Activated naive CD4-positive, alpha-beta T cell treated with anti-CD3 and anti-CD28 coated beads, Interleukin-2, amount 10 ng/mL, durations not matched to agents 7 days and 5 days (primary cell): ENCODE data around the gene NIT1.

Experiments used
- CTCF ChIA-PET: fragments of 350-600 bp; sonication (Branson Sonifier 250); formaldehyde crosslinking; loops from one replicate; lab custom pipeline; 2021; ENCODE audit warnings: antibody characterized with exemption; lab: Charles Lee
- DNase-seq: peaks from one replicate; pipeline ENCODE4 v3.0.0-alpha.2; 2020
- H3K27ac Mint-ChIP-seq: one replicate; pipeline ENCODE4 v1.8.0; 2021; ENCODE audit warnings: mild to moderate bottlenecking, moderate library complexity, mixed read lengths
- H3K27me3 Mint-ChIP-seq: one replicate; pipeline ENCODE4 v1.8.0; 2021; ENCODE audit warnings: mild to moderate bottlenecking, mixed read lengths
- H3K36me3 Mint-ChIP-seq: one replicate; pipeline ENCODE4 v1.8.0; 2021; ENCODE audit warnings: mixed read lengths
- H3K4me1 Mint-ChIP-seq: one replicate; pipeline ENCODE4 v1.8.0; 2021; ENCODE audit warnings: mixed read lengths
- H3K4me3 Mint-ChIP-seq: one replicate; pipeline ENCODE4 v1.8.0; 2021; ENCODE audit warnings: mild to moderate bottlenecking, moderate library complexity, mixed read lengths
- H3K9me3 Mint-ChIP-seq: one replicate; pipeline ENCODE4 v1.8.0; 2021; ENCODE audit warnings: mixed read lengths

NIT1 gene

DNA sequence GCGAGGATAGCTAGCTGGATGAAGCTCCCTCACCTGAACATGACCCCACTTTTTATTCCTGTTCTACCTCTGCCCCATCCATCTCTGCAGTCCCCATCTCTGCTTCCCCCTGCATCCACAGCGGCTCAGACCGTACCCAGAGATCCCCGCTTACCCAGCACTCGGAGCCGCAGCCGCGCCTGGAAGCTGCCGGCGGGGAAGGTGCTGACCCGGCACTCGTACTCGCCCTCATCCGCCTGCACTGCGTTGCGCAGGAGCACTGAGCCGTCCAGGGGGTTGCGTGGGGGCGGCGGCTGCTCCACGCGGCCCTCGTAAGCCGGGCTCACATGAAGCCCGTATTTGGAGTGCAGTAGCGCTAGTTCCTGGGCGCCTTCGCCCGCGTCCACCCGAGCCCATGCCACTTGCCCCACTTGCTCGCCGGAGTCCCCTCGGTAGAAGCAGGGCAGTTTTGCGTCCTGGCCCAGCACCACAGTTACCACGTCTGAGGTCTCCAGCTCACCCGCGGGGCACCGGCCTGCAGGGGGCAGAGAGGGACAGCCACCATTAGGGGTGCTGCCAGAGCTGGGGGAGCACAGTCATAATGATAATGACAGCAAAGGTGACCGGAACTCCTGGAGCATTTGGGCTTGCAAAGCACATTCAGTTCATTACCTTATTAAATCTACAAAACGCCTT lies 38.3 kb upstream of the NIT1 start:
- Mint-ChIP-seq H3K27ac (no peak overlapping the region), H3K4me3 (no peak overlapping the region)

DNA sequence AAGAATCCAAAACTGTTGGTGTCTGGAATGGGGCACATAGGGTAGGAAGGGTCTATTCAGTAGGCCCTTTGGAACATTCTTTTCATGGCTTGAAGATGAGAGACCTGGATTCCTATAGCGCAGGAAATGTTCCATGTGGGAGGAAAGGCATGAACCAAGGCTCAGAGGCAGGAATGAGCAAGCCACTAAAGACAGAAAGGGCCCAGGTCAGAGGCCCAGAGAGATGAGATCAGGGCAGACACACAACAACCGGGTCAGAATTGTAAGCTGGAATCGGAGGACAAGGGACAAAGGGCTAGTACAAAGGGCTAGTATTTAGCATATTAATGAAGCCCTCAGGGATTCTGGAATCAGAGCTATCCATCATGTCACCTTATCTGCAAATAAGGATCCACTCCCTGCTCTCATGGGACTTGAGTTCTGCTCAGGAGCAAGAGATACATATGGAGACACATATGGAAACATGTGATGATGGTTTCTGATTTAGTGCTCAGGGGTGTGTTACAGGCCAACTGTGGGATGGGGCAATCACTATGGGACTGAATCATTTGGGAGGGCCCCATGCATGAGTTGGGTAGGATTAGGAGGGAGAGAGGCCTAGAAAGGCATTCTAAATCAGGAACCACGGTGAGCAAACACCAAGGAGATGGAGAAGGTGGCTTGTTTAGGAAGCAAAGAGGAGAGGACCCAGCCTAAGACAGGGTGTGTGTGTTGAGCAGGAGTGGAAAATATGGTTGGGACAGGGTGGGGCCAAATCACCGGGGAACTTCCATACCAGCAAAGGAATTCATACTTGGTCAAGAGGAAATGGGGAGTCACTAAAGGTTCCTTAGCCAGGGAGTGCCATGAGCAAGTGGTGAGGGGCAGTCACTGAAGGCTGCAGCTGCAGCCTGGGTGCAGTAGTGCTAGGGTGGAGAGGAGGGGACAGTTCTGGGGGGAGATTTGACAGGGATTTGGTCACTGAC lies 37.2 kb upstream of the NIT1 start:
- Mint-ChIP-seq H3K27ac (no peak overlapping the region), H3K9me3 (no peaks in the 10 kb centered on the region), H3K36me3 (no peaks in the 10 kb centered on the region), H3K4me3 (no peak overlapping the region), H3K27me3 (peaks cover 37% of the 10 kb centered on the region), H3K4me1 (peaks cover 2% of the 10 kb centered on the region)
- no peak for DNase-seq
- CTCF ChIA-PET: interaction anchor here (0.6 to 2.5 kb wide), 3 partner anchors 10 to 240 kb away, joined by 3 to 12 read pairs (median 5); partner anchors contain the start of gene KLHDC9

More for the DNA sequence above, 38.3 kb upstream of the NIT1 start:
- Mint-ChIP-seq H3K9me3 (no peaks in the 10 kb centered on the region), H3K27me3 (peaks cover 26% of the 10 kb centered on the region), H3K4me1 (peaks cover 2% of the 10 kb centered on the region), H3K36me3 (no peaks in the 10 kb centered on the region)
- no peak for DNase-seq
- CTCF ChIA-PET: interaction anchor here (1.1 to 1.3 kb wide), 2 partner anchors 9 to 11 kb away, joined by 3 to 5 read pairs; no protein-coding TSS in a partner anchor

GRCh38 chr1:161081519-161081918 lies 36.4 kb upstream of the NIT1 start:
- no peak overlapping the region for H3K4me3 Mint-ChIP-seq
- CTCF ChIA-PET: interaction anchor here (0.6 to 2.5 kb wide), 2 partner anchors 16 to 241 kb away, joined by 3 to 12 read pairs; partner anchors contain the start of gene KLHDC9
- DNase-seq: no peak
- no peak overlapping the region for H3K27ac Mint-ChIP-seq
- peaks cover 2% of the 10 kb centered on the region for H3K4me1 Mint-ChIP-seq
- peaks cover 42% of the 10 kb centered on the region for H3K27me3 Mint-ChIP-seq
- no peaks in the 10 kb centered on the region for H3K36me3 Mint-ChIP-seq
- no peaks in the 10 kb centered on the region for H3K9me3 Mint-ChIP-seq

GRCh38 chr1:161082483-161082882 lies 35.4 kb upstream of the NIT1 start:
- Mint-ChIP-seq H3K27ac (peak overlapping the region; percentile 20), H3K4me1 (peaks cover 2% of the 10 kb centered on the region), H3K36me3 (no peaks in the 10 kb centered on the region), H3K27me3 (peaks cover 50% of the 10 kb centered on the region), H3K4me3 (no peak overlapping the region), H3K9me3 (no peaks in the 10 kb centered on the region)
- CTCF ChIA-PET: interaction anchor here (1.1 to 2.5 kb wide), 2 partner anchors 12 to 15 kb away, joined by 3 to 12 read pairs; partner anchors contain the start of gene KLHDC9
- no peak for DNase-seq

DNA sequence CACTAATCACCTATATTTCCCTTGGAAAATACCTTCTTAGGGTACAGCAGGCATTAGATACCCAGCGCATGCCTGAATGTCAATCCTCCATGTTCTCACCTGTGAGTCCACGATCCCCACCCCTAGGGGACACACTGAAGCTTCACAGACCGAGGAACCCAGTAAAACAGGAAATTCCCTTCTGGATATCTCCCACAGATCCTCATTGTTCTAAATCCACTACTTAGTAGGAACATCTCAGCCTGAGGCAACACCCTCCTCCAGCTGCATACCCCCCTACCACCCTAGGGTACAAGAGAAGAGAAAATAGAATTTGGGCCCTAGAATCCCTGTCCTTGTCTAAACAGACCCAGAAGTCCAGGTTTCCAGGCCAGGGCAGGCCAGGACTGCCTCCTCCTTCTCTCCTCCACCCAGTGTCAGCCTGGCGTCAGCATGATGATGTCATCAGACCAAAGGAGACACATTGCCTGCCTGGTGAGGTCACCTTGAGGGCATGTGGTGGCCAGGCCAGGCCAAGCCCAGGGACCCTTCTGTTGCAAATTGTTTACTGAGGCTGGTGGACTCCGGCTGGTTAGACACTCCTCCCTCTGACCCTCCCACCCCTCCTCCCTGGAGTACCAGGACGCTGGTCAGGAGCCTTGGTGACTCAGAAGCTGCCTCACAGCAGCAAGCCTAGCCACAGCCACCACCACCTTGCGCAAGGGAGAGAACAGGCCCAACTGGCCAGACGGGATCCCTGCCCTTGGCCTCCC lies 34.7 kb upstream of the NIT1 start:
- Mint-ChIP-seq H3K4me1 (peaks cover 2% of the 10 kb centered on the region), H3K4me3 (no peak overlapping the region), H3K9me3 (no peaks in the 10 kb centered on the region), H3K27me3 (peaks cover 52% of the 10 kb centered on the region), H3K27ac (no peak overlapping the region), H3K36me3 (no peaks in the 10 kb centered on the region)
- CTCF ChIA-PET: interaction anchor here (1.1 kb wide), 1 partner anchor 13 kb away, joined by 3 read pairs; no protein-coding TSS in a partner anchor
- no peak for DNase-seq

DNA sequence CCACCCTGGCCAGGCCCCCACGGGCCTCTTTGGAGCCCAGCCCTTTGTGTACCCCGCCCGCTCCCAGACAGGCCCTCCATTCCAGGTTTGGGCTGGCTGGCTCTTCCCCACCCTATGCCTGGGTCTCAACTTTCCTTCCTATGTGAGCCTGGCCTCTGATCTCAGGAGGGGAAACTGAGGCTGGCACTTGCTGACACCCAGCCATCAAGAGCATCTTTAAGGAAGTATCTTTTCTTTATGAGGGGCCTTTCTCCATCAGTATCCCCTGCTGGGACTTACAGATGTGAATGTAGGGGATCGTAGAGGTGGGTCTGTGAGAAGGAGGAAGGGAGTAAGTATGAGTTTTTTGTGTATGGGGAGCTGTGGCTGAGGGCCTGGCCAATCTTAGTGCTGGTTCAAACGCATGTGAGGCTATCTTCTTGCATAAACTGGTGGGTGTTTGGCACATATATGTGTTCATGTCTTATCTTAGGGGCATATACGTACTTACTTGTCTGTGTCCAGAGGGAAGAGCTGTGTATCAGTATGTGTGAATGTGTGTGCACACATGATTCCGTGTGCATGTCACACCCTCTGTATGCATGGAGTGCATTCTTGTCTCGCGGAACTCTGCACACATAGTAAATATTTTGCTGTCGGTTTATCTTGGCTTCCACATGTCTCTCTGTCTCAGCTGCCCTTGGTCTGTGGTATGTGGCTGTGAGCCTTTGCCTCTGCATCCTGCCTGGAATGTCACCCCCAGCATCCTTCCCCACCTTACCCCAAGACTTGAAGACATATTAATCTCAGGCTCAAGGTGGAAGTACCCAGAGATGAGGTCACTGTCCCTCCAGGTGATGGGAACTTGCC lies 33.9 kb upstream of the NIT1 start:
- Mint-ChIP-seq H3K9me3 (no peaks in the 10 kb centered on the region), H3K4me1 (peaks cover 2% of the 10 kb centered on the region)

GRCh38 chr1:161084597-161084988 lies 33.3 kb upstream of the NIT1 start:
- no peaks in the 10 kb centered on the region for H3K9me3 Mint-ChIP-seq
- H3K27ac Mint-ChIP-seq: no peak overlapping the region
- H3K36me3 Mint-ChIP-seq: no peaks in the 10 kb centered on the region
- CTCF ChIA-PET: interaction anchor here (1.1 to 3.1 kb wide), 3 partner anchors 12 to 13 kb away, joined by 3 to 20 read pairs (median 7); partner anchors contain the start of gene KLHDC9
- no peaks in the 10 kb centered on the region for H3K4me1 Mint-ChIP-seq
- peaks cover 45% of the 10 kb centered on the region for H3K27me3 Mint-ChIP-seq
- H3K4me3 Mint-ChIP-seq: no peak overlapping the region
- DNase-seq: no peak

More for the DNA sequence above, 33.9 kb upstream of the NIT1 start:
- Mint-ChIP-seq H3K27ac (no peak overlapping the region), H3K4me3 (no peak overlapping the region), H3K27me3 (peaks cover 51% of the 10 kb centered on the region), H3K36me3 (no peaks in the 10 kb centered on the region)
- DNase-seq: no peak
- CTCF ChIA-PET: interaction anchor here (2.0 to 3.1 kb wide), 2 partner anchors 11 to 13 kb away, joined by 7 to 20 read pairs; no protein-coding TSS in a partner anchor

DNA sequence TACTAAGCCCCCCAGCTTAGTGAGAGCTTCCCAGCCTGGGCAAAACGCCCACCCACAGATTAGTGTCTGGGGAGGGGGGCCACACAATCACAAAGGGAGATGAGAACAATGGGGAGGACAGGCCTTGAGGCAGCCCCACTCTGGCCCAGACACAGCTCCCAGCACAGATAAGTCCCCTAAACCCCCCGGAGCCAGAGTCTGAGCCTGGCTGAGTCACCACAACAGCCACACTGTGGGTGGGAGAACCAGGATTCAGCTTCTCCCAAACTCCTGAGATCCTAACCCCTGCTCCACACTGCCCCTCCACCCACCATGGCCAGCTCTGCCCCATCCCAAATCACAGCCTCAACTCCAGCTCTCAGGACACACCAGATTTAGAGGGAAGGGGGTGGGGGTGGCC lies 32.7 kb upstream of the NIT1 start:
- H3K9me3 Mint-ChIP-seq: no peaks in the 10 kb centered on the region
- no peak overlapping the region for H3K27ac Mint-ChIP-seq
- peaks cover 42% of the 10 kb centered on the region for H3K27me3 Mint-ChIP-seq
- H3K4me1 Mint-ChIP-seq: peaks cover 1% of the 10 kb centered on the region
- CTCF ChIA-PET: interaction anchor here (0.5 to 3.1 kb wide), 4 partner anchors 12 to 805 kb away, joined by 3 to 20 read pairs (median 5); partner anchors contain the start of gene KLHDC9
- no peak overlapping the region for H3K4me3 Mint-ChIP-seq
- H3K36me3 Mint-ChIP-seq: no peaks in the 10 kb centered on the region
- DNase-seq: no peak

- Mint-ChIP-seq H3K4me3 (no peak overlapping the region), H3K27me3 (peaks cover 38% of the 10 kb centered on the region), H3K27ac (no peak overlapping the region), H3K36me3 (no peaks in the 10 kb centered on the region), H3K4me1 (peaks cover 11% of the 10 kb centered on the region), H3K9me3 (no peaks in the 10 kb centered on the region)
- no peak for DNase-seq
- CTCF ChIA-PET: interaction anchor here (1.0 to 3.1 kb wide), 3 partner anchors 11 to 31 kb away, joined by 3 to 20 read pairs (median 9); no protein-coding TSS in a partner anchor
Observed at GRCh38 chr1:161086457-161086856, 31.4 kb upstream of the NIT1 start.

- no peak overlapping the region for H3K4me3 Mint-ChIP-seq
- DNase-seq: no peak
- H3K4me1 Mint-ChIP-seq: peaks cover 26% of the 10 kb centered on the region
- no peaks in the 10 kb centered on the region for H3K9me3 Mint-ChIP-seq
- H3K27me3 Mint-ChIP-seq: peaks cover 34% of the 10 kb centered on the region
- CTCF ChIA-PET: interaction anchor here (1.3 to 1.8 kb wide), 2 partner anchors 9 to 18 kb away, joined by 4 to 9 read pairs; partner anchors contain the start of gene KLHDC9
- no peak overlapping the region for H3K27ac Mint-ChIP-seq
- H3K36me3 Mint-ChIP-seq: no peaks in the 10 kb centered on the region
Observed at GRCh38 chr1:161088587-161089110, 29.3 kb upstream of the NIT1 start.

GRCh38 chr1:161089251-161089924 lies 28.5 kb upstream of the NIT1 start, which contains the start of gene NECTIN4:
Gene NECTIN4 (minus strand): TSS chr1:161089558. CDS start chr1:161089296, 262 bp downstream.
- Mint-ChIP-seq H3K9me3 (no peaks in the 10 kb centered on the region), H3K36me3 (no peaks in the 10 kb centered on the region), H3K27me3 (peaks cover 38% of the 10 kb centered on the region), H3K27ac (no peak within 1 kb of the TSS), H3K4me1 (peaks cover 28% of the 10 kb centered on the region), H3K4me3 (no peak within 1 kb of the TSS)
- CTCF ChIA-PET: interaction anchor here (1.3 to 1.8 kb wide), 2 partner anchors 8 to 19 kb away, joined by 4 to 9 read pairs; partner anchors contain the start of gene KLHDC9
- DNase-seq: no peak

GRCh38 chr1:161089938-161090337 lies 28.0 kb upstream of the NIT1 start:
- no peaks in the 10 kb centered on the region for H3K9me3 Mint-ChIP-seq
- DNase-seq: no peak
- CTCF ChIA-PET: interaction anchor here (1.4 to 1.8 kb wide), 2 partner anchors 8 to 18 kb away, joined by 7 to 9 read pairs; partner anchors contain the start of gene KLHDC9
- H3K36me3 Mint-ChIP-seq: no peaks in the 10 kb centered on the region
- no peak overlapping the region for H3K4me3 Mint-ChIP-seq
- H3K4me1 Mint-ChIP-seq: peaks cover 28% of the 10 kb centered on the region
- peaks cover 38% of the 10 kb centered on the region for H3K27me3 Mint-ChIP-seq
- H3K27ac Mint-ChIP-seq: no peak overlapping the region
